HG02973 (cell line): ENCODE data around the gene MCM6.

Experiments used
- ATAC-seq: cut with Tn5 transposase; IDR thresholded peaks from one replicate; pipeline ENCODE4 v1.9.1; 2021; ENCODE audit warnings: moderate library complexity; ENCODE audit not compliant: unreplicated experiment

The MCM6 gene

DNA sequence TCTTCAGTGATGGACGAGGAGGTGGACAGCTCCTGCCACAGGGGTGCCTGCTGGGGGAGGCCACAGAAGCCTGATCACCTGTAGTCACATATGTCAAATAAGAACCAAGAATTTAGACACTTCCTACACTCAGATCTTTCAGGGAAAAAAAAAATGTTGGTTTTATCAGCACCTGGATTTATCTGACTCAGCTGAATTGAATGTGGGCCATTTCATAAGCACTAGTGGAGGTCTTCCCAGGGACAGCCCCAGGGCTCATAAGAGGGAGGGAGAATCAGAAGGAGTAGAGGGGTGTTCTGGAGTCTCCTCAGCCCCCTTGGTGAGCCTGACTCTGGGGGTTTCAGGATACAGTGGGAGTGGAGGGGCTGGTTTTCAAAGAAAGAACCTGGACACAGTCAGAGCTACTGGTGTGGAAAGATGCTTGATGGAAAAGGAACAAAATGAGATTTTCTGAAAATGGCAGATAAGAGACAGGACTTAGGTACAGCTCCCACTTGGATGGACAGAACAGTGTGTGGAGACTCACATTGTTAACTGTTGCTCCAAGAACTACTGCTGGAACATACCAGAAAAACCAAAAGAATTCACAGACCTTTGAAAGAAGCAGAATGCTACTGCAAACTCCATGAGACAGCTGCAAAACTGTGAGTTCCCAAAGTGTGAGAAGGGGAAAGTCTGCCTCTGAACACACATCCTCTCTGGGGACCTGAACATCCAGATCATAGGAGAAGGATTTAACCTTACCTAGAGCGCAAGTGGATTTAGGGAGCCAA is 84.6 kb downstream of the MCM6 start:
- ATAC-seq = no peak

DNA sequence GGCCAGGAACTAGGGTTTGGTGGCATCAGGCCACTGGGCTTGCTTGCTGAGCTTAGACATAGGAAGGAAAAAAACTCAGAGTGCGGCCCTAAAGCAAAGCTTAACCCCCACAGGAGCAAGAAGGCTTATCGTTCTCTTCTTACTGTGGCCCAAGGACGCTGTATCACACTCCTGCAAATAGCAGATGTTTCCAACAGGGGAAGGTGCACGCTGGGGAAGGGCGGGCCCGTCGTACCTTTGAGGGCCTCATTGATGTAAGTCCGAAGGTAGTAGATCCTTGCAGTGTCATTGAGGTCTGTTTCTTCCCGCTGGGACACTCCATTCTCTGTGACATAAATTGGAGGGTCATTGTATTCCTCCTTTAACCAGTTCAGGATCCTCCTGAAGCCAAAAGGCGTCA is 85.8 kb downstream of the MCM6 start:
- no peak for ATAC-seq
